22Rv1 (cell line): Measurements from ENCODE around the gene TRAM2.

Source experiments
- CTCF ChIP-seq: fragments of 450-650 bp; IDR thresholded peaks from 2 replicates; pipeline ENCODE4 v1.5.1; 2017; ENCODE audit warnings: mild to moderate bottlenecking
- ZFX ChIP-seq: fragments of 450-650 bp; IDR thresholded peaks from 2 replicates; pipeline ENCODE4 v1.6.1; 2017; ENCODE audit warnings: antibody characterized with exemption, borderline replicate concordance

- TF ChIP-seq CTCF (no peak), ZFX (no peak)
These were observed 67.3 kb downstream of the TRAM2 start for GRCh38 chr6:52509281-52510212.
